NCI-H524 treated with DMSO at 0.1 percent for 48 hours (cell line): Measurements from ENCODE around the gene ACOD1.
"Not testable (repeated sequence)": the region's sequence is repeated elsewhere in the genome, so short reads cannot be mapped to it uniquely, and the experiment has no call there.

Experiments
- DNase-seq: peaks from one replicate; lab custom pipeline; 2025; lab: John Stamatoyannopoulos, UW

Gene ACOD1

DNA sequence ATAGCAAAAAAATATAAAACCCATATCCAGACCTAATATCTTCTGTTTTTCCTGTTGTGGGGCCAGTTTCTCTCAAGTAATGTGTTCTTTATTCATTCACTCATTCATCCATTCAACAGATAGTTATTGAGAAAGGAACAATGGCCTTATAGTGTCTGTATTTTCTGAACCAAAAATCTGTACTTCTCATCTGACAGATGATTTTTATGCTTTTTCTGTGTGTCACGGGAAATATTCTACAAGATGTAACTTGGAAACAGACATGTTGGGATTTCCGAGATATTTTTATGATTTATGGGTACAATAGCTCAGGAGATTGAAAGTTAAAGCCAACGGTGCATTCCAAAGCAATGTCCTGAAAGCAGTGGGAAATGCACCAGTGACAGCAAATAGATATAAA is 5.7 kb downstream of the ACOD1 start:
- no peak for DNase-seq

- no peak for DNase-seq
These were observed 6.2 kb downstream of the ACOD1 start for GRCh38 chr13:76954538-76954937.

GRCh38 chr13:76955193-76955592 is 6.9 kb downstream of the ACOD1 start:
- DNase-seq: no peak

GRCh38 chr13:76955661-76956060 is 7.3 kb downstream of the ACOD1 start:
- no peak for DNase-seq

DNA sequence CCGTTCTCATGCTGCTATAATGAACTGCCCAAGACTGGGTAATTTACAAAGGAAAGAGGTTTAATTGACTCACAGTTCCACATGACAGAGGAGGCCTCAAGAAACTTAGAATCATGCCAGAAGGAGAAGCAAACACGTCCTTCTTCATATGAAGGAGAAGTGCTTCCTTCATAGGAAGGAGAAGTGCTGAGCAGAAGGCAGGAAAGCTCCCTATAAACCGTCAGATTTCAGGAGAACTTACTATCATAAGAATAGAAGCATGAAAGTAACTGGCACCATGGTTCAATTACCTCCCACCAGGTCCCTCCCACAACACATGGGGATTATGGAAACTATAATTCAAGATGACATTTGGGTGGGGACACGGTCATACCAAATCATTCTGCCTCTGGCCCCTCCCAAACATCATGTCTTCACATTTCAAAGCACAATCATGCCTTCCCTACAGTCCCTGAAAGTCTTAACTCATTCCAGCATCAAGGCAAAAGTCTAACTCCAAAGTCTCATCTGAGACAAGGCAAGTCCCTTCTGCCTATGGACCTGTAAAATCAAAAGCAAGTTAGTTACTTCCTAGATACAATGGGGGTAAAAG is 10.6 kb downstream of the ACOD1 start:
- no peak for DNase-seq

- not testable (repeated sequence) for DNase-seq
These were observed 11.4 kb downstream of the ACOD1 start for GRCh38 chr13:76959734-76960133.

GRCh38 chr13:76965759-76966421 is 17.6 kb downstream of the ACOD1 start:
- DNase-seq: no peak

GRCh38 chr13:76967031-76967430 is 18.7 kb downstream of the ACOD1 start:
- no peak for DNase-seq

DNA sequence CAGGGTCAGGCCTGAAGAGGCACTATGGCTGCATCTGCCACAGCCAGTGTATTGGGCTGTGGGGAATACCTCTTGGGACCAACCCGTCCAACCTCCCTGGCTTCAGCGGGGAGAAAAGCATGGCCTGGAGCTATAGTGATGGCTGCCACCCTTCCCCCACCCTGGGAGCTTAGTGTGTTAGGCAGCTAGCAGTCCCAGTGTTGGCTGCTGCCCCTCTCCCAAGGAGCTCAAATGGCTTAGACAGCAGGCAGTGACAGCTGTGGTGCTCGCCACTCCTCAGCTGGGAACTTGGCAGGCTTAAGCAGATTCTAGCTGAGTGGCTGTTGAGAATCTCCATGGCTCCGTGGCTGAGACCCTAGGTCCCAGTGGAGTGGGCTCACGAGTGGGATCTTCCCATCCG is 19.7 kb downstream of the ACOD1 start:
- DNase-seq: peak; percentile 92

DNA sequence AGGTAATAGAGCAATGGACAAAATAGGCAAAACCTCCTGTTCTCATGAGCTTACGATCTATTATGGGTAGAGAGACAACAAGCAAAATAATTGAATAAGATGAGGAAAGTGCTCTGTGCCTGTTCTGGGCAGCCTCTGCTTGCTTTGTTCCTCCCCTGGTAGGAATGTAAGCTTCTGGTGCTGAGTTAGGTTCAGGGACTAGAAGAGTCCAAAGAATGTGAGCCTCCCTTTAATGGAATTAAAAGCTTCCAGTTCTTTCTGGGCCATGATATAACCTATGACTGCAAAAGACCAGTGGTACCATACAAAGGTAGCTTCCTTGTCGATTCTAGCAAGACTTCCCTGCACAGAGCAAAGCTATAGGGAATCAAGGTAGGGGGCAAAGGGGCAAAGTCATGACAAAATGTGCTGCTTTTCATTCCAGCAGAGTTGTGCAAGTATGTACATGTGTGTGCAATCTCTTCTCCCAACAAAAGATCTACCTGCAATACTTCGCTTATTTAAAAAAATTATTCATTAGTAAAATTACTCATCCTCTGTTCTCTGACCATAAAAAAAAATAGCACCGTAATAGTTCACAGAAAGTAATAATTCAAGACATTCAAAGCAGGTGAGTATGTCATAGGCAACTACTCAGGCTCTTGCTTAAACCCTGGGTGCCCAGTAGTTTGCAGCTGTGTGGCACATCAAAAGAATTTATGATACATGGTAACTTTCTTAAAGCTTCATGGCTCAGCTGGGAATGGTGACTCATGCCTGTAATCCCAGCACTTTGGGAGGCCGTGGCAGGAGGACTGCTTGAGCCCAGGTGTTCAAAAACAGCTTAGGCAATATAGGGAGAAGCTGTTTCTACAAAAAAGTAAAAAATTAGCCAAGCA is 21.4 kb downstream of the ACOD1 start:
- DNase-seq: no peak

- DNase-seq: no peak
These were observed 22.9 kb downstream of the ACOD1 start for GRCh38 chr13:76971215-76971614.

- no peak for DNase-seq
These were observed 23.8 kb downstream of the ACOD1 start for GRCh38 chr13:76971851-76972829.

DNA sequence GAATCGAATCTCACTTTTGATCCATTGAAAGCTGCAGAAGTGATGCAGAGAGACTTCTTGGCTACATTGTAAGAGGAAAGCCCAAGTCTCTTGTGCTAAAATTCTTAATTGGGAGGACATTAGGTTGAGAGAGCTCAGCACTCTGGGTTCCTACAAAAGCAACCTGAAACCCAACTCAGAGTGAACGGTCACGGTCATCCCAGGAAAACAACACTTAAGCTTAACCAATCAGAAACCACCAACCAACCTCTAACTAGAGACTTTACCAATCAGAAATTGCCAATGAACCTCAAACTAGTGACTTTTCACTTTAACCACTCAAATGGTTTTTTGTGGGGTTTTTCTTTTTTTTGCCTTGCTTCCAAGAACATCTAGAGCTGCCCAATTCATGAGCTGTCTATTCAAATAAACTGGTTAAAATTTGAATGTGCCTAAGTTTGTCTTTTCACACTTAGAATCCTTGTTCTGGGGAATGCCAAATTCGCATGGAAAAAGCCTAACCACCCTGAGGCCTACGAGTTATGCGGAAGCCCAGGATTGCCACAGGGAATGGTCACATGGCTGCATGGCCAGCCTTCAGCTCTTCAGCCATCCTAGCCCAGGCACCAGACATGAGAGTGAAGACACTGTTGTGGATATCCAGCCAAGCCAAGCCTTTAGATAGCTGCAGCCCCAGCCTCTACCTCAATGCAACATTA is 25.8 kb downstream of the ACOD1 start:
- DNase-seq: no peak

DNA sequence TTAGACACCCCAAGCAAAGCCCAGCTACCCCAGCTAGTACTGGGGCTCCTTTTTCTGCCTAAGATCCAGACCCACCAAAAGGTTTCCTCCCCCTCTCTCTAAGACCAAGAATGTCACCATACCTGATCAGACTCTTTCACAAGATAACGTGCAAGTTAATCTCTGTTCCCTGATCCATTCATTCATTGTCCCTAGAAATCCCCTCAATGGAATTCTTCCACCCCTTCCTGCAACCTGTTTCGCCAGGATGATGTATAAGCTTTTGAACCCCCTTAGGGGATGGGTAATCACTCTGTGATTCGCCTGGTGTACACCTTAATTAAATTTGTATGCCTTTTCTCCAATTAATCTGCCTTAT is 26.3 kb downstream of the ACOD1 start:
- no peak for DNase-seq

DNA sequence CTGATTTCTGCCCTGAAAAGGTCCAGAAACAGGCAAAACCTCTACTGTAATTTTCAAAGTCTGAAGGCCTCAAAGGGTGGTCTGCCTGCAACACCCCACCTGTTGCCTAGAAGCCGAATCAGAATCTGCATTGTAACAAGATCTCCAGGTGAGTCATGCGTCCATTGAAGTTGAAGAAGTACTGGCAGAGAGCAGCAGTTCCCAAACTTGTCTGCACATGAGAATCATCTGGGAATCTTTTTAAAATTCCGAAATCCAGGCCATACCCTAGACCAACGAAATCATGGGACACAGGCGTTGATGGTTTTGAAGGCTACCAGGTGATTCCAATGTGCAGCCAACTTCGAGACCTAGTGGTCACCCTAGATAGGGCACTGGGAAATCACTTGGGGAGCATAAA is 27.6 kb downstream of the ACOD1 start:
- no peak for DNase-seq

GRCh38 chr13:76976490-76976889 is 28.2 kb downstream of the ACOD1 start:
- DNase-seq: no peak

- no peak for DNase-seq
These were observed 28.6 kb downstream of the ACOD1 start for GRCh38 chr13:76976929-76977328.

- no peak for DNase-seq
These were observed 31.9 kb downstream of the ACOD1 start for GRCh38 chr13:76980075-76980718.

GRCh38 chr13:76982061-76982460 is 33.8 kb downstream of the ACOD1 start:
- peak; percentile 21 for DNase-seq

GRCh38 chr13:76983676-76984075 is 35.4 kb downstream of the ACOD1 start:
- DNase-seq: no peak

- no peak for DNase-seq
These were observed 43.1 kb downstream of the ACOD1 start for GRCh38 chr13:76991432-76991795.
